GM19025 (cell line): Measurements from ENCODE around the gene MAGEC2.

Source experiments
- ATAC-seq: cut with Tn5 transposase; IDR thresholded peaks from one replicate; pipeline ENCODE4 v1.9.1; 2021; ENCODE audit warnings: mild to moderate bottlenecking, low read depth, moderate library complexity; ENCODE audit not compliant: unreplicated experiment

MAGEC2 gene

DNA sequence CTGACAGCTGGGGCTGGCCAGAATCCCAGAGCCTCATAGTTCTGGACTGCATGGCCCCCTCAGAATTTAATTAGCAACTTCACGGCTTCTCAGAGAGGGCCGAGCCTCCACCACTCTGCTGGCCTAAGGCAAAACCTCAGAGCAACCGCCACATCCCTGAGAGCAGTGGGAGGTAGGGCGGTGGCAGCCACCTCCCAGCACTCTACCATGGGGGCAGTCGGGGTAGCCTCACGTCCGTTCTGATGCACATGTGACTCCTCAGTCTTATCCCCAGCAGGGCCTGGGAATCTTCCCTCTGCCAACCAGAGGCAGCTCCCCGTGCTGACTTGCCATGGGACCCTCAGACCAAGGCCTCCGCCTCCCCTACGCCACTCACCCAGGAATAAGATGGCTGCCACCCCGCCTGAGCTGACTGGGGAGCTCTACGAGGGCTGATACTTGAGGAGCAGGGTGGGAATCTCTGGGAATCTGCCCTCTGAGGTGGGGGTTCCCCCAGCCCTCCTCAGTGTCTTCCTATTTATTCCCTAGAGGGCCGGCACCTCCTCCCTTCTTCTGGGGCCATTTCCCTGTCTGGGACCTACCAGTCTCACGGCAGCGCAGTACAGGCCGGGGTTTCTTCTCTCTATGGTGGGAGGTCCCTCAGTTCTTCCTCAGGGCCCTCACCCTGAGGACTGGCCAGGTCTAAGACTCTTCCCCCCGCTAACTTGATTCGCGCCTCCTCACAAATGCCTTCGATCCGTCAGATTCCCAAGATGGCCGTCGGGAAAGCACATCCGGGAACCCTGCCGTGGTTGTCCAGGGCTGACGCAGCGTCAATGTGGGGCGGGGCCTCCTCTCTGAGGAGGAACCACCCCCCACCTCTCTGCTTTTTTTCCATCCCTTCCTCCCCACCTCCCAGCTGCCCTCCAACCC lies at the start of gene MAGEC2:
TSS of gene MAGEC2 (minus strand) at position 769 of the 912 bp plus-strand sequence. CDS start 1,303 bp downstream, outside the sequence.
- no peak for ATAC-seq

GRCh38 chrX:142251680-142252079 lies 46.6 kb upstream of the MAGEC2 start:
- no peak for ATAC-seq

GRCh38 chrX:142251202-142251601 lies 46.1 kb upstream of the MAGEC2 start:
- no peak for ATAC-seq

- no peak for ATAC-seq
Measured at GRCh38 chrX:142250502-142250901, 45.4 kb upstream of the MAGEC2 start.

DNA sequence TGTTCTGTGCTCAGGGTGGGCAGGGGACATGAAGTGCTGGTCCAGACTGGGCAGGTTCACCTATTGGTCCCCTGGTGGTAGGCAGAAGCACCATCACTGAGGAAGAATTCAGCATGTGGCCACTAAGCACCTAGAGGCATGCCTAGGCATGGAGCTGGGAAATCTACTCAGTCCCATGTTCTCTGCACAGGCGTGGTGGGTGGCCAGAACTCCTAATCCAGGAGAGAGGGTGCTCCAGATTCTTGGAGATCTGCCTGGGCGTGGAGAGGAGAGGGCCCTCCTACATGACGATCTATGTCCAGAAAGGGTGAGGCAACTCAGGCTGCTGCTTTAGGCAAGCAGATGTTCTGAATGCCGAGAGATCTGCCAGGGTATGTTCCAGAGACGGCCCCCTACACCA lies 44.6 kb upstream of the MAGEC2 start:
- ATAC-seq = no peak

- ATAC-seq = no peak
Measured at GRCh38 chrX:142244568-142244967, 39.5 kb upstream of the MAGEC2 start.

- no peak for ATAC-seq
Measured at GRCh38 chrX:142238536-142238935, 33.4 kb upstream of the MAGEC2 start.

DNA sequence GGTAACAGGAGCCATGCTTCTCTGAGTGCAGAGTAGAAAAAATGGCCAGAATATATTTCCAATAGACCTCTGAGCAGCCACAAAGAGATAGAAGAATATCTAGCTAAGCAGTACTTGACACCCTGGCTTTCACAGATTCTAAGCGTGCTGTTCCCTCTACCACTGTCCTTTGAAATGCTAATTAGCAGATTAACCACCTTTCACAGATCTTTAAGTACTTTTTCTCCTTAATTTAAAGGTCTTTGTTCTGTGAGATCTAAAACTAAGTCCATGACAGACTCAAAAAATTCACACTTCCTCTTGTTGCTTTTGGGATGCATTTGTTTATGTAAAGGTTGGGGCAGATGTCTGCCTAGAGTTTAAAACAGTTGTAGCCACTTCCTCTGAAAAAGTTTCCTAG lies 28.3 kb upstream of the MAGEC2 start:
- ATAC-seq = no peak

- no peak for ATAC-seq
Measured at GRCh38 chrX:142214081-142214480, 9.0 kb upstream of the MAGEC2 start.

DNA sequence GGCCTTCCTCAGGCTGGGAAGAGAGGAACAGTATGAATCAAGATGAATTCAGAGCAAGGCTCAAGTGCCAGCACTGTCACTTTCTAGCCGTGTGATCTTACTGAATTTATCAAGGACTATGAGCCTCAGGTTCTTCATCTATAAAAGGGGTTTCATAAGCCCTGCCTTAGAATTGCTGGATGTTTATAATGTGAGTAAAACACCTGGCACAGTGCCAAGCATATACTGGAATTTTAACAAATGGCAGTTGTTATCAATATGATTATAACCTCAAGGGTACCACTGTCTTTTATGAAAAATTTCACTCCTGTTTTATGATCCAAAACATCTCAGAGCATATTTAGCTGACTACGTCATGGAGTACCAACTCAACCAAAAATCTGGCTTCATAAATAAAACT lies 4.0 kb downstream of the MAGEC2 start:
- ATAC-seq = no peak

DNA sequence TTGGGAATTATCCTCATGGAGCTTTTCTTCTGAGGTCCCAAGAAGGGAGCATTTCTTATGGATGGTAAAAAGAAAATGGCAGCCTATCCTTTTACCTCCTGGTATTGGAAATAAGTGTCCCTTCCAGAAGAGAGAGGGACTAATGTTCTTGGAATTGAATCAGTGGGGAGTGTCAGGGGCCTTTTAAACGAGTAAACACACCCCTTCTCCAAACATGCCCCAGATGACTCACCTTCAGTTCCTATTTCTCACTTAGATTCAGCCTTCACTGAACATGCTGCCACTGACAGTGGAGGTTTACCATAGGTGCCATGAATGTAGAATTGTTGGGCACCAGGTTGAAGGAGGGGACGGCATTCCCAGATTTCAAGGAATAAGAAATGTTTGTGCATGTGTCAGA lies 19.0 kb downstream of the MAGEC2 start:
- no peak for ATAC-seq

DNA sequence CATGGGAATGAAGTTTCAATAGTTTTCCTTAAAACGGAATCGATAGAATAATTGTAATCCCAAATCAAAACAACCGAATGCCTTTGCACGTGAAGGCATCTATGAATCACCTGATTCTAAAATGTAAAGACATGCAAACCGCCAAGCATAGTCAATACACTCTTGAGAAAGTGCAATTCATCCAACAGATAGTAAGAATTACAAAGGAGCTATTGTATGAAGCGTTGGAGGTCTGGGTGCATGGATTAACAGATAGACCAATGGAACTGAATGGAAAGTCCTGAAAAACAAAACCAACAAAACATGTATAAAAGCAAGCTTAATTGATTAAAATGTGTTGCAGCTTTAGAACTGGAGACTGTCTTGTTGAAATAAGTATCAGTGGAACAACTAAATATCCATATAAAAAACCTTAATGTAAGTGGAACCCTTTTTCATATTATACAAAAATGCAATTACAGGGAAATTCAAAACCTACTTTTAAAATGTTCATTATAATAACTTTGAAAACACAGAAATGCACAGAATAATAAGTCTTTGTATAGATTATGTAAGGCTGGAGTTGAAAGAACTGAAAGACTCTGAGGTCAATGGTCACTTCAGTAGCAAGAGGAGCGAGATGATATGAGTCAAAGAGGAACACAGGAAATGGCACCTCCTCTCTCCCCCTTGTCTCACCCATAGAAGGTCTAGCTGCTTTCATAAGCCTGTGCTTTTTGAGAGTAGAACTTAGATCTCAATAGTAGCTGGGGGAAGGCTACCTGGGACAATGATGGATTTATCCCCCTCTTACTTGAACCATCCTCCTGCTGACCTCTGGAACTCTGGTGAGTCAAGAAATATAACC lies 20.1 kb downstream of the MAGEC2 start:
- no peak for ATAC-seq

- ATAC-seq = no peak
Measured at GRCh38 chrX:142156567-142156966, 48.5 kb downstream of the MAGEC2 start.
